ENCODE measurements around the gene PGAP3.

DNA sequence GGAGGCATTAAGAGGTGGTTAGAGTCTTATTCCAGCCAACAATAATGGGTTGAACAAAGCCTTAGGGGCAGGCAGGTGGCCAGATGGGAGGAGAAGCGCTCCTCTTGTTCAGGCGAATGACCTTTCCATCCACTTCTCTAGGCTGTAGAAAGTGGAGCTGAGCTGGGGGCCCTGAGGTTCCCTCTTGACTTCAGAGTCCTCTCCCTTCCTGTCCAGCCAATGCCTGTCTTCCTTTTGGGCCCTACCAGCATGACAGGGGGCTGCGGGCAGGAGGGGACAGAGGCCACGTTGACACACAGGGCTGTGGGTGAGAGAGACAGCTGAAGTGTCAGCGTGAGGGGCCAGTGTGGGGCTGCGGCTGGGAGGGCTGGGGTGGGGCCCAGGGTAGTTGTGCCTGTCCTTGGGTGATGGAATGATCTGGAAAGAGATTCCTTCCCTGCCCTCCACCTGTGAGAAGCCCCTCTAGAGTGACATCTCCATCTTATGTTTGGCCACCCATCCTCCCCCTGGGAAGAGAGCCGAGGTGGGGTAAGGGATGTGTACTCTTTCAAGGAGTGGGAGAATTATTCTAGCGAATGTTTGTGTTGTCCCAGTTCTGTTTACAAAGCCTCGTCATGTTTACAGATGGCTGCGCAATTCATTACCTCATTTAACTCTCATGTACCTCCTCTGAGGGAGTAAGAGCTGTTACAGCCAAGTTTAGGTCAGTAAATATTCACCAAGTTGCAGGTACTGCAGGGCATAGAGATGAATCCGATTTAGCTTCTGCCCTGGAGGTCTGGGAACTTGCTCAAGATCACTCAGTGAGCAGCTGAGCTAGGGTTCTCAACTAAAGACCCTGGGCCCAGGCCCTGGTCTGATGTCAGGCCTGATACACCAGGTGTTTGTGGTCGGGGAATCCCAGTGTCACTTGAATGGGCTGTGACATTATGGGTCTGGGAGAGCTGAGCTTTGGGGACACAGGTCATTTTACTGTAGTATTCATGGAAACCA is 15.3 kb upstream of the PGAP3 start:
- TF ChIP-seq, protein P1, sequence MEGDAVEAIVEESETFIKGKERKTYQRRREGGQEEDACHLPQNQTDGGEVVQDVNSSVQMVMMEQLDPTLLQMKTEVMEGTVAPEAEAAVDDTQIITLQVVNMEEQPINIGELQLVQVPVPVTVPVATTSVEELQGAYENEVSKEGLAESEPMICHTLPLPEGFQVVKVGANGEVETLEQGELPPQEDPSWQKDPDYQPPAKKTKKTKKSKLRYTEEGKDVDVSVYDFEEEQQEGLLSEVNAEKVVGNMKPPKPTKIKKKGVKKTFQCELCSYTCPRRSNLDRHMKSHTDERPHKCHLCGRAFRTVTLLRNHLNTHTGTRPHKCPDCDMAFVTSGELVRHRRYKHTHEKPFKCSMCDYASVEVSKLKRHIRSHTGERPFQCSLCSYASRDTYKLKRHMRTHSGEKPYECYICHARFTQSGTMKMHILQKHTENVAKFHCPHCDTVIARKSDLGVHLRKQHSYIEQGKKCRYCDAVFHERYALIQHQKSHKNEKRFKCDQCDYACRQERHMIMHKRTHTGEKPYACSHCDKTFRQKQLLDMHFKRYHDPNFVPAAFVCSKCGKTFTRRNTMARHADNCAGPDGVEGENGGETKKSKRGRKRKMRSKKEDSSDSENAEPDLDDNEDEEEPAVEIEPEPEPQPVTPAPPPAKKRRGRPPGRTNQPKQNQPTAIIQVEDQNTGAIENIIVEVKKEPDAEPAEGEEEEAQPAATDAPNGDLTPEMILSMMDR (IDR thresholded peaks at IDR 0.05; ENCODE audit: low read length), result no peak
- TF ChIP-seq EZH2 (optimal IDR thresholded peaks at IDR 0.05; ENCODE audit: low read depth, low read length) (no peak), EZH2phosphoT487 (IDR thresholded peaks at IDR 0.05; ENCODE audit: low read length) (no peak)

All from MM.1S (cell line).